ENCODE results near the gene PTGR1. TPM values are rescaled to one million over a fixed set of nuclear protein-coding genes. Genes with fewer than 3 reads are reported as not detected.

The PTGR1 gene
- total RNA-seq, 1 donor from 2014 or later: 67.9 TPM

DNA sequence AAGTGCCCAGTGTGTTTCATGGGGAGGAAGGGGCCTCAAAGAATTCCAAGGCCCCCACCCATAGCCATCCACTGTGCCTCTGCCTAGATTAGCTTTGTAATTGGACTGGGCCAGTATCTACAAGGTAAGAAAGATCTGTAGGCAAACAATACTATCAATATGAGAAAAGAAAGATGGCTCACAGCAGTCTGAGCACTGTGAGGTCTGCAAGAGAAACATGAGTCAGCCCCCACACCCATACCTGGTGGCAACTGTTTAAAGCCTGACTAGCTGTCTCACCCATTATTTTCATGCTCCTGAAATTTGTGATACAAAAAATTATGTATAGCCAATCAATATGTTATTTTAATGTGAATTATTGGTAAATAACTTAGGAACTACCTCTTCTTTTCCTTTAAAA is 84.5 kb downstream of the PTGR1 start:
- Histone ChIP-seq H3K36me3 (ENCODE audit: control insufficient read depth, insufficient read depth, low read length) (no peaks in the 10 kb centered on the region), H3K27me3 (ENCODE audit: control insufficient read depth, insufficient read depth, low read length) (no peaks in the 10 kb centered on the region), H3K4me3 (ENCODE audit: low read depth, low read length) (no peak overlapping the region)
- DNase-seq (ENCODE audit: low read depth) (peak; percentile 69), FAIRE-seq (no peak)
- no peak for TF ChIP-seq CTCF (IDR thresholded peaks at IDR 0.05; ENCODE audit: insufficient read depth, low read length, severe bottlenecking)

Other genes with a start within 250 kb of the PTGR1 start
- 102 and 132 TPM in 2 replicates for gene ECPAS, start 115.3 kb downstream of the PTGR1 start, total RNA-seq
- 0.26 and 0.51 TPM in 2 replicates for gene ZNF483, start 74.5 kb downstream of the PTGR1 start, total RNA-seq
- gene DNAJC25, start 31.7 kb upstream of the PTGR1 start, total RNA-seq: 5.5 and 7.1 TPM in 2 replicates
- 39.0 and 78.7 TPM in 2 replicates for gene GNG10, start 62.0 kb upstream of the PTGR1 start, total RNA-seq
- under 0.01 TPM in 2 replicates for gene SHOC1, start 195.3 kb upstream of the PTGR1 start, total RNA-seq

Data from bronchial epithelial cell (primary cell).